Skeletal muscle tissue (tissue), 4 donors: ENCODE results near the gene CNTNAP4. TPM values are rescaled to one million over a fixed set of nuclear protein-coding genes. Genes with fewer than 3 reads are reported as not detected.

Source experiments
- H3K27ac ChIP-seq: one replicate; pipeline ENCODE4 v1.7.0; 2013; ENCODE audit warnings: mild to moderate bottlenecking, low read depth, low read length, inconsistent platforms
- H3K27me3 ChIP-seq, 3 donors: one replicate each; pipeline ENCODE4 v1.7.0; 2013; ENCODE audit warnings: low read length in 3 of 3; ENCODE audit not compliant: control insufficient read depth in 3 of 3, insufficient read depth in 3 of 3
- H3K36me3 ChIP-seq, 3 donors: one replicate each; pipeline ENCODE4 v1.7.0; 2013; ENCODE audit warnings: low read length in 3 of 3; ENCODE audit not compliant: control insufficient read depth in 3 of 3, insufficient read depth in 3 of 3
- H3K4me1 ChIP-seq, 3 donors: one replicate each; pipeline ENCODE4 v1.7.0; 2013; ENCODE audit warnings: low read length in 3 of 3, mild to moderate bottlenecking in 3 of 3; ENCODE audit not compliant: control insufficient read depth in 3 of 3, insufficient read depth in 3 of 3
- H3K4me3 ChIP-seq, 3 donors: one replicate each; pipeline ENCODE4 v1.7.0; 2013; ENCODE audit warnings: low read length in 3 of 3
- H3K9ac ChIP-seq, 3 donors: one replicate each; pipeline ENCODE4 v1.7.0; 2013; ENCODE audit warnings: low read length in 3 of 3, mild to moderate bottlenecking in 3 of 3, moderate library complexity in 2 of 3, low read depth in 1 of 3
- H3K9me3 ChIP-seq, 3 donors: one replicate each; pipeline ENCODE4 v1.7.0; 2013; ENCODE audit warnings: low read length in 3 of 3; ENCODE audit not compliant: control insufficient read depth in 3 of 3
- total RNA-seq: library from RNA; depleted of rRNA; stranded (reverse); fragments of >200 nt; gene quantifications from one replicate; pipeline ENCODE4 v1.2.3, GENCODE V29; 2014
- donor health status: Osteomylitis.

The CNTNAP4 gene
- total RNA-seq, 1 donor from 2014 or later, result 15.1 TPM

DNA sequence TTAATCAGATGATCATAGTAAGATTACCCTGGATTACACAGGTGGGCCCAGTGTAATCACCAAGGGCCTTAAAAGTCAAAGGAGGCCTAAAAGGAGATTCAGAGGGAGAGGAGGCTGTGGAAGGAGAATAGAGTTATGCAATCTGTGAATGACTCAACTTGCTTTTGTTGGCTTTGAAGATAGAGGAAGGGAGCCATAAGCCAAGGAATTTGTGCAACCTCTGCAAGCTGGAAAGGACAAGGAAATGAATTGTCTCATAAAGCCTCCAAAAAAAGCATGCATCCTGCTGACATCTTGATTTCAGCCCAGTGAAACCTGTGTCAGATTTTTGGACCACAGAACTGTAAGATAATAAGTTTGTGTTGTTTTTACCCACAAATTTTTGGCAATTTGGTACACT lies 109.6 kb downstream of the CNTNAP4 start:
- Histone ChIP-seq H3K9ac (no peak overlapping the region), H3K27me3 (no peaks in the 10 kb centered on the region), H3K4me3 (no peak overlapping the region), H3K36me3 (no peaks in the 10 kb centered on the region), H3K27ac (no peak overlapping the region), H3K4me1 (no peaks in the 10 kb centered on the region), H3K9me3 (no peaks in the 10 kb centered on the region)

DNA sequence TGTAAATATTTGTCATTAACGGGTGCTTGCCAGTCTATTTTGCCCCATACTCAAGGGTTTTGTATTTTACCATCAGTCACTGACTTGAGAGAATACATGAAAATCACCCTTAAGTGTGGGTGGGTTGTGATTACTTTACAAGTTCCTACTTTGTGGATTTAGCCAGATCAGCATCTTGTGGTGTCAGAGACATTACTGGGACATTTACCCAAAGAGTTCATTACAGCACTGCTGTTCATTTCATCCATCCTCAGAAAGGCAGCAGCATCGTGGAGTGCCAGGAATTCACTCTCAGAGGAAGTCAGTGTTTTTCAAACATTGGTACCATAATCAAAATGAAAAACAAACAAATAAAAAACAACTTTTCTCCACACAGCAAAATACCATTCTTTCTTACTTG lies 110.8 kb downstream of the CNTNAP4 start:
- H3K27me3 ChIP-seq, result no peaks in the 10 kb centered on the region
- H3K4me1 ChIP-seq, result no peaks in the 10 kb centered on the region
- no peak overlapping the region for H3K9ac ChIP-seq
- no peak overlapping the region for H3K27ac ChIP-seq
- H3K4me3 ChIP-seq, result no peak overlapping the region
- H3K36me3 ChIP-seq, result no peaks in the 10 kb centered on the region
- H3K9me3 ChIP-seq, result no peaks in the 10 kb centered on the region

DNA sequence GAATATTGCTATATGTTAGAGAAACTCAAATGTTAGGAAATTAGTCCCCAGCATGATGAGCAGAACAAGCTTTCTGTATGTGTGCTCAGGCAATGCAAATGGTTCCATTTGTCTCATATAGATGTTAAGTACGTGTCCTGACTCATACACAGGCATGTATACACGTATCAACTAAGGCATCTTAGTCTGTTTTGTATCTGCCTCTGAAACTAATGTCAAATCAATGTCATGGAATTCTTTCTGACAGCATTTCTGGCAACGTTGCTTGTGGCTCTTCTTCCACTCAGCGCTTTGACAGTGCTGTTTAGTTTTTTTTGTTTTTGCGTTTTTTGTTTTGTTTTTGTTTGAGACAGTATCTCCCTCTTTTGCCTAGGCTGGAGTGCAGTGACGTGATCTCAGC lies 111.9 kb downstream of the CNTNAP4 start:
- H3K4me1 ChIP-seq, result no peaks in the 10 kb centered on the region
- no peak overlapping the region for H3K9ac ChIP-seq
- no peak overlapping the region for H3K27ac ChIP-seq
- no peaks in the 10 kb centered on the region for H3K9me3 ChIP-seq
- no peaks in the 10 kb centered on the region for H3K36me3 ChIP-seq
- H3K4me3 ChIP-seq, result no peak overlapping the region
- no peaks in the 10 kb centered on the region for H3K27me3 ChIP-seq

DNA sequence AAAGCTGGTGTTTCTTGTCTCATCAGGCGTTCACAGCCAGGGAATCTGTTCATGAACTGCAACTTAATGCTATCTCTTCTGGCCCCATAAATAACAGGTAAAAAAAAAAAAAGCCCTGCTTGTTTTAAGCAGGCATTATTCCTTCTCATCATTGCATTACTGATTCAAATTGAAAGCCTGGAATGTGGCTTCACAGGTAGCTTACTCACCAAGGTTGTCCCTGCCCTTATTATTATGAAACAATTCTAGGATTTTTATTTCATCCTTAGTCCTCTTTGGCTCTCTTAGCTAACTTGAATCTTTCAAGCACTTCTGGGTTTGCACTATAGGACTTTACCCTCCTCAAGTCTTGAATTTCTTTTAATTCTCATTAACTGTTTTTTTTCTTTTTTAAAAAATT lies 113.3 kb downstream of the CNTNAP4 start:
- Histone ChIP-seq H3K9me3 (no peaks in the 10 kb centered on the region), H3K9ac (no peak overlapping the region), H3K27ac (no peak overlapping the region), H3K27me3 (no peaks in the 10 kb centered on the region), H3K4me3 (no peak overlapping the region), H3K4me1 (no peaks in the 10 kb centered on the region), H3K36me3 (no peaks in the 10 kb centered on the region)

DNA sequence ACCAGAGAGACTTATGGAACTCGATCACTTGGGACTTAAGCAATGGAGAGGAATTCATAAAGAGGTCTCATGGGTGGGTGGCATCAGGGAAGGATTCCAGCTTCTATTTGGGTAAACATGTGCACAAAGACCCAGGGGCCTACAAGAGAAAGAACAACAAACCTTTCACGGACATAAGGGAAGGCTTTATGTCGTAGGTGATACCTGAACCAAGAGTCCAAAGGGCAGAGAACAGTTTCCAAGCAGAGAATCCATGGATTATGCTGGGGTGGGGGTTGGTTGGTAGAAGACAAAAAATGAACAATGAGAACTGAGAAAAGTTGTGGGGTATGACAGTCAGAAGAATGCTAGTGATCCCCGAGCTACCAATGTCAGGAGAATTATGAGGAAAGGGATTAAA lies 119.8 kb downstream of the CNTNAP4 start:
- Histone ChIP-seq H3K9ac (no peak overlapping the region), H3K36me3 (no peaks in the 10 kb centered on the region), H3K4me1 (no peaks in the 10 kb centered on the region), H3K4me3 (no peak overlapping the region), H3K9me3 (peaks cover 0 to 3% (median 0%) of the 10 kb centered on the region in 3 donors), H3K27me3 (no peaks in the 10 kb centered on the region), H3K27ac (no peak overlapping the region)

DNA sequence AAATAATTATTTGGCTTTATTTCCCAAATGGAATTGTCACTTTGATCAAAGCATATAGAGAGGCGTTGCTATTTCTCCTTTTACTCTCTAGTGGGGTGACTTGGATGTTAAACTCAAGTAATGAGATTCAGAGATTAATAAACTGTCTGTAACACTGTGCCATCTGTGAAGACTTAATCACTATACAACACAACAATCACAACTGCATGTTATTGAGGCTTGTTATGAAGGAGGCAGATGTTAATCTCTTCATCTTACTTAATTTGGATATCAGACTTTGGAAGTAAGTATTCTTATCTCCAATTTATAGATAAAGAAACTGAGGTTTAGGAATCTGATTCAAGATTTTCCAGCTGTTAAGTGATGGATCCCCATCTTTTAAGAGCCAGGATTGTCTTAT lies 132.5 kb downstream of the CNTNAP4 start:
- Histone ChIP-seq H3K27me3 (no peaks in the 10 kb centered on the region), H3K4me3 (no peak overlapping the region), H3K36me3 (no peaks in the 10 kb centered on the region), H3K27ac (no peak overlapping the region), H3K9me3 (no peaks in the 10 kb centered on the region), H3K9ac (no peak overlapping the region), H3K4me1 (no peaks in the 10 kb centered on the region)

DNA sequence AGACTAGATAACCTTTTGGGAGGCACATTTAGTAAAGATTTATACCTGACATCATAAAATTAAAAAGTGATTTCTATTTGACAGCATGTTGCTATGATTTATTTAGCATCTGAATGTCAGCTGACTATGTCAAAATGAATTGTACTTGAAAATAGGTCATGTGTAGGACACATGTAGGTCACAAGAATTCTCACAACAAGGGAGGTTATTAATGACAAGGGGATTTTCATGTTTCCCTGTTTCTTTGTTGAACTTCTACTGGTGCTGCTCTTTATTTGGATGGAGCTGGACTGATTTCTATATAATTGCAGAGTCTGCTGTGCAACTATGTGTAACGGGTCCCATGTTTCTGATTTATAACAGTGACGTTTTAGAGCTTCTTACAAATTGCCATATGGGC lies 144.4 kb downstream of the CNTNAP4 start:
- Histone ChIP-seq H3K9ac (no peak overlapping the region), H3K27me3 (no peaks in the 10 kb centered on the region), H3K4me3 (no peak overlapping the region), H3K27ac (no peak overlapping the region), H3K36me3 (no peaks in the 10 kb centered on the region), H3K9me3 (no peaks in the 10 kb centered on the region), H3K4me1 (no peaks in the 10 kb centered on the region)

DNA sequence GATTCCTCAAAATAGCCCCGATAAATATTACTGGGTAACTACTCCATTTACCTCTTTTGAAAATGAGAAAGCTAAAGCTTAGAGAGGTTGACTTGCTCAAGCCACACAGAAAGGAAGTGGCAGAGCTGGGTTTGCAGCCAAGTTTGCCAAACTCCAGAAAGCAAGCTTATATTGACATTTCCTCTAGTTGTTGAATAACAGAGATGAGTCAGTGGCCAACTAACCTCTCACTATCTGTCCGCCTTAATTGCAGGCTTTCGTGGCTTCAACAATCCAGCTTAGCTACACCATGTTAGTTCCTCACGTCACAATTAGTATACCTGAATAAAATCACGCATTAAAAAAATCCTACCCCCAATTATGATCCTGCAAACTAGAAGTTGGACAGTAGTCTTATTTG lies 151.7 kb downstream of the CNTNAP4 start:
- H3K27ac ChIP-seq, result no peak overlapping the region
- H3K4me1 ChIP-seq, result no peaks in the 10 kb centered on the region
- no peaks in the 10 kb centered on the region for H3K27me3 ChIP-seq
- no peaks in the 10 kb centered on the region for H3K9me3 ChIP-seq
- no peak overlapping the region for H3K4me3 ChIP-seq
- H3K9ac ChIP-seq, result no peak overlapping the region
- no peaks in the 10 kb centered on the region for H3K36me3 ChIP-seq

DNA sequence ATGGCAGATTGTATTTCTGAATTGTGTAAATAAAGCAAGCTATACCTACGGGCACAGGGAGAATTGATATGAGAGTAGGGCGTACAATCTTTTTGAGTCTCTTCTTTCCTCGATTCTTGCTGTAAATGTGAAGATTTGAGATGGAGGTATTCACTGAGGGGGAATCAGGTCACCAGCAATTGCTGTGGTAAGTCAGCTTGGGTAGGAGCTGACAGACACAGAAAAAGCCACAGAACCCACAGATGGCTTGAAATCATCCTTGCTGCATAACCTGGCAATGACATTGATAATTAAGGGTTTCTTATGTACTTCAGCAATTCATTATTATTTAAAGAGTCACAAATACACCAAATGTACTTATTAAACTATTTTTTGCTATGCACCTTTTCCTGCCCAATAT lies 164.2 kb downstream of the CNTNAP4 start:
- no peak overlapping the region for H3K4me3 ChIP-seq
- no peak overlapping the region for H3K9ac ChIP-seq
- H3K4me1 ChIP-seq, result no peaks in the 10 kb centered on the region
- H3K36me3 ChIP-seq, result no peaks in the 10 kb centered on the region
- no peaks in the 10 kb centered on the region for H3K9me3 ChIP-seq
- H3K27me3 ChIP-seq, result peaks cover 0 to 4% (median 0%) of the 10 kb centered on the region in 3 donors
- no peak overlapping the region for H3K27ac ChIP-seq

DNA sequence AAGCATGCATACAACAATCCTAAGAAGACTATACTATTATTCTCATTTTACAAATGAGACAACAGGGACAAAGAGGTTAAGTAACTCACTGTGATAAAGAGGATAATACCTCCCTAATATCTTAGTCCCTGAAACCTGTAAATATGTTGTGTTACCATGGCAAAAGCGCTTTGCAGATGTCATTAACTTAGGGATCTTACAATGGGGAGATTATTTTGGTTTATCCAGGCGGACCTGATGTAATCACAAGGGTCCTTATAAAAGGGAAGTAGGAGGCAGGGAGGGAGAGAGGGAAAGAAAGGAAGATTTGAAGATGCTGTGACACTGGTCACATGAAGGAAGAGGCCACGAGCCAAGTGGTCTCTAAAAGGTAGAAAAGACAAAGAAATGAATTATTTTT lies 164.7 kb downstream of the CNTNAP4 start:
- no peak overlapping the region for H3K27ac ChIP-seq
- H3K4me1 ChIP-seq, result no peaks in the 10 kb centered on the region
- no peaks in the 10 kb centered on the region for H3K9me3 ChIP-seq
- no peak overlapping the region for H3K9ac ChIP-seq
- H3K36me3 ChIP-seq, result no peaks in the 10 kb centered on the region
- peaks cover 0 to 4% (median 0%) of the 10 kb centered on the region in 3 donors for H3K27me3 ChIP-seq
- H3K4me3 ChIP-seq, result no peak overlapping the region

DNA sequence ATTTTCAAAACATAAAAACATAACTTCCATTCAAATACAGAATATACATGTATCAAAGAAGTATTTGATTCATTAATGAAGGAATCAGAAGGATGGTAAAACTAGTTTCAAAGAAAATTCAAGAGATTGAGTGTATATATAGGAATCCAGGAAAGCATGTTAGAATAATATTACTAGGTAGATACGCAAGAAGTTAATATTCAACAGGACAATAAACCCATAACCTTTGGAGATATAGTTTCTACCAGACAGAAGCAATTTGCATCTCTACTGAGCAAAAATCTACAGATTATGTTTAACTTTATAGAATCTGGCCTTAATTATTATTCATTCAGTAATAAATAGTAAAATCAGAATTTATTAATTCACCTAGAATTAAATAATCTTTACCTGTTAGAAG lies 166.8 kb downstream of the CNTNAP4 start:
- H3K27me3 ChIP-seq, result no peaks in the 10 kb centered on the region
- H3K36me3 ChIP-seq, result no peaks in the 10 kb centered on the region
- no peak overlapping the region for H3K4me3 ChIP-seq
- H3K4me1 ChIP-seq, result no peaks in the 10 kb centered on the region
- no peaks in the 10 kb centered on the region for H3K9me3 ChIP-seq
- no peak overlapping the region for H3K9ac ChIP-seq
- no peak overlapping the region for H3K27ac ChIP-seq
